Natural killer cell (primary cell): Measurements from ENCODE around the gene SCAP. TPM values are rescaled to one million over a fixed set of nuclear protein-coding genes. Genes with fewer than 3 reads are reported as not detected.

ENCODE experiments used
- ATAC-seq, 3 donors: fragments of 150-1000 bp in 2 of 3; fragments of 200-7000 bp in 1 of 3; cut with Tn5 transposase; 1 replicate in 1 of 3; 2 replicates in 2 of 3; pipeline ENCODE4 v1.10.0; 2021; ENCODE audit warnings: mild to moderate bottlenecking in 2 of 3, moderate library complexity in 2 of 3
- DNase-seq, 2 donors: peaks; one replicate each; pipeline versions ENCODE4 v3.0.0 to v3.0.0-alpha.2; 2013 to 2021; ENCODE audit warnings: mixed read lengths in 1 of 2
- H3K27ac ChIP-seq: one replicate; pipeline ENCODE4 v1.5.1; 2013; ENCODE audit warnings: mild to moderate bottlenecking, low read length
- H3K27me3 ChIP-seq: one replicate; pipeline ENCODE4 v1.6.1; 2013; ENCODE audit warnings: low read length; ENCODE audit not compliant: control insufficient read depth, insufficient read depth
- H3K36me3 ChIP-seq: one replicate; pipeline ENCODE4 v1.6.1; 2013; ENCODE audit warnings: low read length; ENCODE audit not compliant: control insufficient read depth, insufficient read depth
- H3K4me1 ChIP-seq: one replicate; pipeline ENCODE4 v1.6.1; 2013; ENCODE audit warnings: low read length; ENCODE audit not compliant: control insufficient read depth, insufficient read depth
- H3K4me3 ChIP-seq: one replicate; pipeline ENCODE4 v1.5.1; 2013; ENCODE audit warnings: low read length
- H3K9me3 ChIP-seq: one replicate; pipeline ENCODE4 v1.6.1; 2013; ENCODE audit warnings: low read length; ENCODE audit not compliant: control insufficient read depth, insufficient read depth
- H3K27ac Mint-ChIP-seq, 2 donors: one replicate each; pipeline ENCODE4 v1.8.0; 2022; ENCODE audit warnings: mild to moderate bottlenecking in 2 of 2, mixed read lengths in 2 of 2, moderate library complexity in 1 of 2
- H3K27me3 Mint-ChIP-seq, 2 donors: one replicate each; pipeline ENCODE4 v1.8.0; 2022; ENCODE audit warnings: low read depth in 2 of 2, mixed read lengths in 2 of 2
- H3K36me3 Mint-ChIP-seq: one replicate; pipeline ENCODE4 v1.8.0; 2022; ENCODE audit warnings: mixed read lengths
- H3K4me1 Mint-ChIP-seq, 2 donors: one replicate each; pipeline ENCODE4 v1.8.0; 2022; ENCODE audit warnings: mixed read lengths in 2 of 2
- H3K4me3 Mint-ChIP-seq: one replicate; pipeline ENCODE4 v1.8.0; 2022; ENCODE audit warnings: mild to moderate bottlenecking, moderate library complexity, mixed read lengths
- H3K9me3 Mint-ChIP-seq, 2 donors: one replicate each; pipeline ENCODE4 v1.8.0; 2022; ENCODE audit warnings: mixed read lengths in 2 of 2
- CTCF ChIP-seq: fragments of 200-600 bp; IDR thresholded peaks from one replicate; pipeline ENCODE4 v1.8.0; 2022; ENCODE audit warnings: antibody characterized with exemption
- WGBS: methylation state at CpG from one replicate; pipeline ENCODE4 v1.1.7; 2013; ENCODE audit warnings: missing lambda C conversion rate; ENCODE audit not compliant: insufficient coverage; 5-methylcytosine and 5-hydroxymethylcytosine counted together
- intact Hi-C: fragments of 100-400 bp; cut with micrococcal nuclease; formaldehyde crosslinking; loops from one replicate; pipeline ENCODE4 v1.14.2; 2022
- total RNA-seq, 4 donors: library from RNA; stranded (reverse); fragments of 120-200 nt in 1 of 4; gene quantifications; one replicate each; pipeline versions ENCODE4 v1.2.3 to v1.2.4, GENCODE V29; 2013 to 2022

SCAP gene
- total RNA-seq, 3 donors from 2014 or later (not counting 1 experiment from before 2014, with no cell fraction given), result 63.9 to 104 (median 82.7) TPM

GRCh38 chr3:47367631-47368030, 108.1 kb downstream of the SCAP start:
- ATAC-seq (no peak), DNase-seq (no peak)
- H3K36me3 ChIP-seq, result no peaks in the 10 kb centered on the region
- intact Hi-C loops, result no loop called here
- no peak overlapping the region for H3K4me3 ChIP-seq
- peaks cover 4% of the 10 kb centered on the region for H3K27me3 ChIP-seq
- peaks cover 4 to 5% of the 10 kb centered on the region in 2 donors for H3K4me1 Mint-ChIP-seq
- no peaks in the 10 kb centered on the region for H3K9me3 Mint-ChIP-seq
- no peaks in the 10 kb centered on the region for H3K36me3 Mint-ChIP-seq
- peaks cover 5% of the 10 kb centered on the region for H3K4me1 ChIP-seq
- H3K9me3 ChIP-seq, result no peaks in the 10 kb centered on the region
- no peak for TF ChIP-seq CTCF
- peaks cover 0 to 9% of the 10 kb centered on the region in 2 donors for H3K27me3 Mint-ChIP-seq
- H3K27ac ChIP-seq, result no peak overlapping the region
- 94% methylated on average over 7 of the region's 7 CpGs for WGBS
- H3K4me3 Mint-ChIP-seq, result no peak overlapping the region
- H3K27ac Mint-ChIP-seq, result no peak overlapping the region

GRCh38 chr3:47366833-47367232, 108.9 kb downstream of the SCAP start:
- Mint-ChIP-seq H3K9me3 (no peaks in the 10 kb centered on the region), H3K4me3 (no peak overlapping the region), H3K4me1 (peaks cover 9 to 10% of the 10 kb centered on the region in 2 donors), H3K27me3 (peaks cover 0 to 5% of the 10 kb centered on the region in 2 donors), H3K36me3 (no peaks in the 10 kb centered on the region), H3K27ac (no peak overlapping the region)
- ATAC-seq (no peak), DNase-seq (no peak)
- no peaks in the 10 kb centered on the region for H3K36me3 ChIP-seq
- H3K27me3 ChIP-seq, result peaks cover 4% of the 10 kb centered on the region
- H3K4me1 ChIP-seq, result peaks cover 12% of the 10 kb centered on the region
- H3K9me3 ChIP-seq, result no peaks in the 10 kb centered on the region
- H3K27ac ChIP-seq, result no peak overlapping the region
- intact Hi-C loops, result no loop called here
- 97% methylated on average over 2 of the region's 2 CpGs for WGBS
- no peak overlapping the region for H3K4me3 ChIP-seq
- no peak for TF ChIP-seq CTCF

GRCh38 chr3:47365213-47366153, 110.3 kb downstream of the SCAP start:
- WGBS, result 80% methylated on average over 10 of the region's 11 CpGs
- H3K4me3 ChIP-seq, result no peak overlapping the region

More at GRCh38 chr3:47365213-47366153, 110.3 kb downstream of the SCAP start:
- TF ChIP-seq CTCF, result no peak
- H3K36me3 ChIP-seq, result no peaks in the 10 kb centered on the region
- no peak overlapping the region for H3K27ac ChIP-seq
- peaks cover under 1% of the 10 kb centered on the region for H3K9me3 ChIP-seq
- H3K36me3 Mint-ChIP-seq, result no peaks in the 10 kb centered on the region
- H3K27me3 ChIP-seq, result no peaks in the 10 kb centered on the region
- no peak for DNase-seq
- H3K4me1 Mint-ChIP-seq, result peaks cover 9 to 10% of the 10 kb centered on the region in 2 donors
- no peaks in the 10 kb centered on the region for H3K9me3 Mint-ChIP-seq
- no peak overlapping the region for H3K4me3 Mint-ChIP-seq
- H3K4me1 ChIP-seq, result peaks cover 12% of the 10 kb centered on the region
- intact Hi-C loops, result no loop called here
- ATAC-seq, result no peak
- no peak overlapping the region for H3K27ac Mint-ChIP-seq
- H3K27me3 Mint-ChIP-seq, result peaks cover 0 to 5% of the 10 kb centered on the region in 2 donors

Other genes with a start within 250 kb of the SCAP start
- 10 to 100 TPM; 11.4 to 21.9 (median 21.4) TPM for gene KIF9, start 193.1 kb downstream of the SCAP start, total RNA-seq
- 10 to 100 TPM; 37.3 to 47.9 (median 45.2) TPM for gene KLHL18, start 193.0 kb downstream of the SCAP start, total RNA-seq
- 10 to 100 TPM; 49.3 to 73.6 (median 52.0) TPM for gene PTPN23, start 94.9 kb downstream of the SCAP start, total RNA-seq
- 10 to 100 TPM; 18.1 to 37.4 (median 33.4) TPM for gene ELP6, start 37.8 kb upstream of the SCAP start, total RNA-seq
- gene CSPG5, start 102.9 kb upstream of the SCAP start, total RNA-seq, result under 1 TPM; 0.07 to 0.63 (median 0.23) TPM